HG02623 (cell line): ENCODE data around the gene MTF2.
"Not testable (repeated sequence)": the region's sequence is repeated elsewhere in the genome, so short reads cannot be mapped to it uniquely, and the experiment has no call there.

Experiments
- ATAC-seq: cut with Tn5 transposase; IDR thresholded peaks from one replicate; pipeline ENCODE4 v1.9.1; 2021; ENCODE audit warnings: moderate library complexity; ENCODE audit not compliant: unreplicated experiment

Gene MTF2

GRCh38 chr1:93137604-93138292, 58.7 kb downstream of the MTF2 start:
- ATAC-seq: no peak

GRCh38 chr1:93140106-93140505, 61.0 kb downstream of the MTF2 start:
- no peak for ATAC-seq

GRCh38 chr1:93142161-93142560, 63.1 kb downstream of the MTF2 start:
- ATAC-seq: no peak

DNA sequence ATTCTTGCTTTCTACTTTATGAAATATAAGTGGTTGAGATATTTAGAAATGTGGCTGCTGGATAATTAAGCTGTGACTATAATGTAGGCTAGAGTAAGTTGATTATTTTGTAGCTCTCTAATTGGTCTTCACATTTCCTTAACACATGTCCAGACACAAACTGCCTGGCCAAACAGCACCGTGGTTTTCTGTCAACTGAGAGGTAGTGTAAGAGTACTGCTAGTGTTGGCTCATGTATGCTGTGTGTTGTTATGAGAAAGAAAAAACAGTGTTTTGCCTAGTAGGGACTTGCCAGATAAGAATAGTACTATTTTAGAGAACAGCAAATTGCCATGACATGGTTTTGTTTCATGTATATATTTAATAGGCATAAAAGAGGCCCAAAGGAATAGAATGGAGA, 64.1 kb downstream of the MTF2 start:
- no peak for ATAC-seq

- ATAC-seq: no peak
These were observed 64.7 kb downstream of the MTF2 start for GRCh38 chr1:93143769-93144168.

GRCh38 chr1:93148001-93148400, 68.9 kb downstream of the MTF2 start:
- ATAC-seq: no peak

- no peak for ATAC-seq
These were observed 71.6 kb downstream of the MTF2 start for GRCh38 chr1:93150729-93151128.

DNA sequence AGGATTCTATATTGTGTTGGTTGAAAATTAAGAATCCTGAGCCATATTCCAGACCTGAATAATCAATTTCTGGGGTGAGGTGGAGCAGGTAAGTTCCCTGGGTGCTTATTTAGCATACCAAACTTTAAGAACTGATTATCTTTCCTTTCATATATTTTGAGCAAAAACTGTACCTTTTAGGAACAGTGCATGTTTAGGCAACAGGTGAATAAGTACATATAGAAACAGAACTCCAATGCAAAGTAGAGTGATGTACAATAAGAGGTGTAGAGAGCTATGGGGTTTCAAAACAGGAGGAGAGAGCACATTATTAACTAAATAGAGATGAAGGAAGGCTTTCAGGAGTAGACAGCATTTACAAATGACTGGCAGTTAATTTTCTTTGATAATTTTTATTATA, 72.4 kb downstream of the MTF2 start:
- ATAC-seq: no peak

DNA sequence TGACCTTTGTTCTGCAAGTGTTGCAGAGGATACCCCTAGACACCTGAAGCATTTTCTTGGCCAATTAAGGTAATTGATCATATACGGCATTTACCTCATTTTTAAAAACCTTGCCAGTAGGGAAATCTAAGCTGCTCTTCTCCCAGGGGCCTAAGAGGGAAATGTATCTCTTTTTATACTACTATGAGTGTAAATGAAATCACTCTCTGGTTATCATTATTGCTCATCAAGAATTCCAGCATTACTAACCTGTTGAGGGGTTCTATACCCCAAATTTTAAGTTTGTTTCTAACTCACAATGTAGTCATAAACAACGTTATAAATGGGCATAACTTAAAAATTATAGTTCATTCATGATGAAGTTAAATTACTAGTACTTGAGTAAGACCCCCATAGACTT, 73.8 kb downstream of the MTF2 start:
- ATAC-seq: no peak

DNA sequence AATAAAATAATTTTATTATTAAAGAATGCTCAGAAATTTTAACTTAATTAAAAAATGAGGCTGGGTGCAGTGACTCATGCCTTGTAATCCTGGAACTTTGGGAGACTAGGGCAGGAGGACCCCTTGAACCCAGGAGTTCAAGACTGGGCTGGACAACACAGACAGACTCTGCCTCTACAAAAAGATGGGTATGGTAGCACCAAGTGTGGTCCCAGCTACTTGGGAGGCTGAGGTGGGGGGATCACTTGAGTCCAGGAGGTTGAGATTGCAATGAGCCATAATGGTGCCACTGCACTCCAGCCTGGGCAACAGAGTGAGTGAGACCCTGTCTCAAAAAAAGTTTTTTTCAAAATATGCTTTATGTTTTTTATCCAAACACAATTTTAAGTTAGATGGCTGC, 75.8 kb downstream of the MTF2 start:
- ATAC-seq: no peak

GRCh38 chr1:93155335-93155734, 76.3 kb downstream of the MTF2 start:
- ATAC-seq: no peak

GRCh38 chr1:93159337-93159736, 80.3 kb downstream of the MTF2 start:
- ATAC-seq: no peak

DNA sequence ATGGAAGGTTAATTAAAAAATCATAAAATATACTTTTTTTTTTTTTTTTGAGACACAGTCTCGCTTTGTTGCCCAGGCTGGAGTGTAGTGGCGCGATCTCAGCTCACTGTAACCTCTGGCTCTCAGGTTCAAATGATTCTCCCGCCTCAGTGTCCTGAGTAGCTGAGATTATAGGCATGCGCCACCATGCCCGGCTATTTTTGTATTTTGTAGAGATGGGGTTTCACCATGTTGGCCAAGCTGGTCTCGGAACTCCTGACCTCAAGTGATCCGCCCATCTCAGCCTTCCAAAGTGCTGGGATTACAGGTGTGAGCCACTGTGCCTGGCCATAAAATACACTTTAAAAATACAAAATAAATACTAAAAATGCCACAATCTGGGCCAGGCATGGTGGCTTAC, 84.2 kb downstream of the MTF2 start:
- not testable (repeated sequence) for ATAC-seq

DNA sequence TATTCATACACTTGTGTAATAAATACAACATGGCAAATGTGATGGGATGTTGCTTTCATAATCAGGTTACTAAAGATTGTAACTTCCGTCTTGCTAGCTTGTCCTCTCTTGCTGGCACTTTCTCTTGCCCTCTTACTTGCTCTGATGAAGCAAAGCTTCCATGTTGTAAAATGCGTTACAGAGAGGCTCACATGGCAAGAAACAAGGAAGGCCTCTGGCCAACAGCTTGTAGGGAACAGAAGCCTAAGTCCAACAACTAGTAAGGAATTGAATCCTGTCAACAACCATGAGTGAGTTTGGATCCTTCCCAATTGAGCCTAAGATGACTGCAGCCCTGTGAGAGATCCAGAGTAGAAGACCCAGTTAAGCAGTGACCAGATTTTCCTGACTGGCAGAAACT, 85.7 kb downstream of the MTF2 start:
- no peak for ATAC-seq

DNA sequence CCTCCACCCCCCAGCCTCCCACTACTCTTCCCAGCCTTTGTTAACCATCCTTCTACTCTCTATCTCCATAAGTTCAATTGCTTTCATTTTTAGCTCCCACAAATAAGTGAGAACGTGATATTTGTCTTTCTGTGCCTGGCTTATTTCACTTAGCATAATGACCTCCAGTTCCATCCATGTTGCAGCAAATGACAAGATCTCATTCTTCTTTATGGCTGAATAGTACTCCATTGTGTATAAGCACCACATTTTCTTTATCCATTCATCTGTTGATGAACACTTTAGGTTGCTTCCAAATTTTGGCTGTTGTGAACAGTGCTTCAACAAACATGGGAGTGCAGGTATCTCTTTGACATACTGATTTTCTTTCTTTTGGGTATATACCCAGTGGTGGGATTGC, 86.8 kb downstream of the MTF2 start:
- ATAC-seq: not testable (repeated sequence)

DNA sequence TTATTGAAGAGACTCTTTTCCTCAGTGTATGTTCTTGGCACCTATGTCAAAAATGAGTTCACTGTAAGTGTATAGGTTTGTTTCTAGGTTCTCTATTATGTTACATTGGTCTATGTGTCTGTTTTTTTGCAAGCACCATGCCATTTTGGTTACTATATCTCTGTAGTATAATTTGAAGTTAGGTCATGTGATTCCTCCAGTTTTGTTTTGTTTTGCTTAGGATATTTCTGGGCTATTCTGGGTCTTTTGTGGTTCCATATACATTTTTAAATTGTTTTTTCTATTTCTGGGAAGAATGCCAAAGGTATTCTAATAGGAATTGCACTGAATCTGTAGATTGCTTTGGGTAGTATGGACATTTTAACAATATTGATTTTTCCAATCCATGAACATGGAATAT, 87.9 kb downstream of the MTF2 start:
- no peak for ATAC-seq

GRCh38 chr1:93170141-93170678, 91.1 kb downstream of the MTF2 start:
- ATAC-seq: not testable (repeated sequence)

DNA sequence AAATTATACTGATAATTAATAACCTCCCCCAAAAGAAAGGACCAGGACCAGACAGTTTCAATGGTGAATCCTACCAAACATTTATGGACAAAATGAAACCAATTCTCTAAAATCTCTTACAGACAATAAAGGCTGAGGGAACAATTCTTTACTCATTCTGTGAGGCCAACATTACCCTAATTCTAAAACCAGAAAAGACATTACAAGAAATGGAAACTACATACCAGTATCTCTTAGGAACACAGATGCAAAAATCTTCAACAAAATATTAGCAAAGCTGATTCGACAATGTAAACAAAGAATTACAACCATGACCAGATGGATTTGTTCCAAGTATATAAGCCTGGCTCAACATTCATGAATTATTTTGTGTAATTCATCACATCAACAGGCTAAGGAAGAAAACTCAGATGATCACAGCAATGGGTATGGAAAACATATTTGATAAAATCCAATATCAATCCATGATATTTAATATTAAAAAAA, 92.5 kb downstream of the MTF2 start:
- ATAC-seq: no peak

GRCh38 chr1:93172778-93173177, 93.7 kb downstream of the MTF2 start:
- no peak for ATAC-seq

DNA sequence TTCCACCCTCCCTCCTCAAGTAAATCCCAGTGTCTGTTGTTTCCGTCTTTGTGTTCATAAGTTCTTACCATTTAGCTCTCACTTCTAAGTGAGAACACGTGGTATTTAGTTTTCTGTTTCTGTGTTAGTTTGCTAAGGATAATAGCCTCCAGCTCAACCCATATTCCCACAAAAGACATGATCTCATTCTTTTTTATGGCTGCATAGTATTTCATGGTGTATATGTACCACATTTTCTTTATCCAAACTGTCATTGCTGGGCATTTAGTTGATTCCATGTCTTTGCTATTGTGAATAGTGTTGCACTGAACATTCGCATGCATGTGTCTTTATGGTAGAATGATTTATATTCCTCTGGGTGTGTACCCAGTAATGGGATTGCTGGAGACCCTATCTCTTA, 95.6 kb downstream of the MTF2 start:
- ATAC-seq: not testable (repeated sequence)

DNA sequence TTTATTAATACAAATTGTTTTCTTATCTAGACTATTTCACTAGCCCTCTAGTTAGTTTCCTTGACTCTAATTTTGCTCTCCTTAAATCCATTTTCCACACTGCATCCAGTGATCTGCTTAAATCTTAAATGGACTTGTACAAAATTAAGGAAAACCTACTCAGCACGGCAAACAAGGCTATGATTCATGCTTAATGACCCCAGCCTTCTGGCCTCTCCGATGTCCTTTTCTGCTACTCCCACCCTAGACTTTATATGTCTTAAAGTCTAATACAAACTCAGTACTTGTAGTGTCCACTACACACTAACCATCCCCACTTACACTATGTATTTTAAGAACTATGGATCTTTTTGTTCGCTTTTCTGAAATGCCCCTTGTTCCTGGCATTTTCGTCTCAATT, 98.9 kb downstream of the MTF2 start:
- ATAC-seq: no peak

DNA sequence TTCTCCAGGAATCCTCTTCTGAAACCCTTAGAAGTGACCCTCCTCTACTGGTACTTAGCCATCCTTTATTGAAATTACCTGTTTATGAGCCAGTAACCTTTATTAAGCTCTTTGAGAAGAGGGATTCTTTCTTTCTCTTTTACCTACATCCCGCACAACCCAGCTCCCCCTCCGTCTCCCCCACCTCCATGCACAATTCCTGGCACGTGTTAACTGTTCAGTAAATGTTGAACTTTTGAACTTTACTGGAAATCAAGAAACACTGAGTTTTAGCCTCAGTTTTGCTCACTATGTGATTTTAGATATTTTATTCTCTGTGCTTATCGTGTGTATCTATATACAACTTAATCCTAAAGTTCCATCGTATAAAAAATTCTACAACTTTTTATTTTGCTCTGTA, 99.3 kb downstream of the MTF2 start:
- ATAC-seq: no peak
